HepG2 (cell line): Measurements from ENCODE around the gene NT5C. TPM values are rescaled to one million over a fixed set of nuclear protein-coding genes. Genes with fewer than 3 reads are reported as not detected.

Source experiments
- ATF3 ChIP-seq: sonication (generic); formaldehyde crosslinking; IDR thresholded peaks from 2 replicates; pipeline ENCODE4 v1.4.0; 2020; ENCODE audit warnings: missing genetic modification reagents
- CEBPG ChIP-seq: IDR thresholded peaks from 2 replicates; pipeline ENCODE4 v1.6.1; 2016
- CERS6 ChIP-seq: sonication (generic); formaldehyde crosslinking; IDR thresholded peaks from 2 replicates; pipeline ENCODE4 v1.5.0; 2020; ENCODE audit warnings: missing genetic modification reagents
- FOSL1 ChIP-seq: sonication (generic); formaldehyde crosslinking; IDR thresholded peaks from 2 replicates; pipeline ENCODE4 v1.9.0; 2021; ENCODE audit warnings: missing genetic modification reagents, borderline replicate concordance
- IRF9 ChIP-seq: sonication (generic); formaldehyde crosslinking; IDR thresholded peaks from 2 replicates; pipeline ENCODE4 v1.8.0; 2022; ENCODE audit warnings: missing genetic modification reagents, mild to moderate bottlenecking, borderline replicate concordance
- KLF13 ChIP-seq: sonication (generic); formaldehyde crosslinking; IDR thresholded peaks from 2 replicates; pipeline ENCODE4 v1.4.0; 2020; ENCODE audit warnings: mild to moderate bottlenecking, missing genetic modification reagents
- PATZ1 ChIP-seq: sonication (generic); formaldehyde crosslinking; IDR thresholded peaks from 2 replicates; pipeline ENCODE4 v1.4.0; 2020; ENCODE audit warnings: missing genetic modification reagents
- PAWR ChIP-seq: sonication (generic); formaldehyde crosslinking; IDR thresholded peaks from 2 replicates; pipeline ENCODE4 v1.4.0; 2020; ENCODE audit warnings: missing genetic modification reagents, mild to moderate bottlenecking, borderline replicate concordance
- PPARG ChIP-seq: conservative IDR thresholded peaks from 2 replicates; pipeline ENCODE4 v1.6.1; 2016; ENCODE audit warnings: missing biosample characterization, missing genetic modification reagents
- RNF219 ChIP-seq: sonication (generic); formaldehyde crosslinking; IDR thresholded peaks from 2 replicates; pipeline ENCODE4 v1.5.0; 2020; ENCODE audit warnings: mild to moderate bottlenecking, missing genetic modification reagents
- TMF1 ChIP-seq: sonication (generic); formaldehyde crosslinking; IDR thresholded peaks from 2 replicates; pipeline ENCODE4 v1.8.1; 2022; ENCODE audit warnings: low read depth, missing genetic modification reagents
- ZBTB3 ChIP-seq: sonication (generic); formaldehyde crosslinking; IDR thresholded peaks from 2 replicates; pipeline ENCODE4 v1.4.0; 2020; ENCODE audit warnings: low read depth, mild to moderate bottlenecking, moderate library complexity, missing genetic modification reagents, borderline replicate concordance
- ZNF597 ChIP-seq: sonication (generic); formaldehyde crosslinking; IDR thresholded peaks from 2 replicates; pipeline ENCODE4 v1.5.0; 2020; ENCODE audit warnings: missing genetic modification reagents
- ZNF800 ChIP-seq: sonication (generic); formaldehyde crosslinking; IDR thresholded peaks from 2 replicates; pipeline ENCODE4 v1.4.0; 2020; ENCODE audit warnings: missing genetic modification reagents
- ZSCAN5A ChIP-seq: sonication (generic); formaldehyde crosslinking; IDR thresholded peaks from 2 replicates; pipeline ENCODE4 v1.8.0; 2022; ENCODE audit warnings: mild to moderate bottlenecking, missing genetic modification reagents, borderline replicate concordance
- polyA plus RNA-seq, 8 experiments: library from polyadenylated mRNA; depleted of rRNA in 3 of 8; stranded (reverse) in 7 of 8; unstranded in 1 of 8; fragments of >200 nt; fragmentation: Illumina TruSeq in 4 of 8; extraction: Trizol in 4 of 8; gene quantifications; 2 replicates each; pipeline versions ENCODE4 v1.2.1 to v1.2.3, GENCODE V29; 2011 to 2016; ENCODE audit warnings: low read depth in 4 of 8, missing spikeins in 1 of 8, mixed read lengths in 1 of 8; ENCODE audit not compliant: insufficient read depth in 1 of 8
- total RNA-seq, 5 experiments: library from RNA; depleted of rRNA; stranded (reverse); fragments of >200 nt; fragmentation: Illumina TruSeq; extraction: Trizol; gene quantifications; 2 replicates each; pipeline ENCODE4 v1.2.3, GENCODE V29; 2016; ENCODE audit warnings: low read depth in 1 of 5

NT5C gene
- total and polyA plus RNA-seq, 2 of the 13 experiments (the other 11 are each of a cell fraction or from before 2014, with no cell fraction given) = 42.8 to 48.6 TPM

GRCh38 chr17:75090871-75091854 lies 40.4 kb downstream of the NT5C start (continued):
- no peak for TF ChIP-seq ZNF800 (CRISPR knock-in tag)
- TF ChIP-seq CEBPG (CRISPR knock-in tag) = peak; percentile 34; the same call in 1 of the 2 replicates
- TF ChIP-seq RNF219 (CRISPR knock-in tag) = no peak
- no peak for TF ChIP-seq ATF3 (CRISPR knock-in tag)
- no peak for TF ChIP-seq PAWR (CRISPR knock-in tag)
- 0 out of 2 replicates have a peak, but pooled peaks have one; percentile 19 for TF ChIP-seq TMF1 (CRISPR knock-in tag)
- no peak for TF ChIP-seq ZNF597 (CRISPR knock-in tag)
- TF ChIP-seq KLF13 (CRISPR knock-in tag) = no peak
- TF ChIP-seq PPARG (CRISPR knock-in tag) = peak; percentile 44; the same call in 1 of the 2 replicates
- TF ChIP-seq CERS6 (CRISPR knock-in tag) = no peak
- no peak; the same call in 1 of the 2 replicates for TF ChIP-seq FOSL1 (CRISPR knock-in tag)
- peak; percentile 93 for TF ChIP-seq PATZ1 (CRISPR knock-in tag)
- no peak for TF ChIP-seq ZBTB3 (CRISPR knock-in tag)
- TF ChIP-seq IRF9 (CRISPR knock-in tag) = 0 out of 2 replicates have a peak, but pooled peaks have one; percentile 4
- TF ChIP-seq ZSCAN5A (CRISPR knock-in tag) = peak; percentile 65; the same call in 1 of the 2 replicates
